KMS-11 (cell line): ENCODE measurements around the gene SEC22B.
"Not testable (repeated sequence)": the region's sequence is repeated elsewhere in the genome, so short reads cannot be mapped to it uniquely, and the experiment has no call there.

ENCODE experiments used
- H2AFZ ChIP-seq: fragments of 200-600 bp; sonication (generic); 2 replicates; pipeline ENCODE4 v1.6.1; 2016; ENCODE audit warnings: antibody characterized with exemption, mixed run types, low read depth
- H3K27ac ChIP-seq: fragments of 200-600 bp; sonication (generic); 2 replicates; pipeline ENCODE4 v1.6.1; 2016; ENCODE audit warnings: mild to moderate bottlenecking, mixed run types
- H3K27me3 ChIP-seq: fragments of 200-600 bp; sonication (generic); 2 replicates; pipeline ENCODE4 v1.6.1; 2017; ENCODE audit warnings: mild to moderate bottlenecking, low read depth, mixed run types, moderate library complexity; ENCODE audit not compliant: insufficient read depth
- H3K36me3 ChIP-seq: fragments of 200-600 bp; sonication (generic); 2 replicates; pipeline ENCODE4 v1.6.1; 2017; ENCODE audit warnings: mild to moderate bottlenecking, mixed run types; ENCODE audit not compliant: insufficient read depth
- H3K4me1 ChIP-seq: fragments of 200-600 bp; sonication (generic); 2 replicates; pipeline ENCODE4 v1.6.1; 2016; ENCODE audit warnings: mild to moderate bottlenecking, low read depth, mixed run types; ENCODE audit not compliant: poor library complexity, severe bottlenecking
- H3K4me2 ChIP-seq: fragments of 200-600 bp; sonication (generic); 2 replicates; pipeline ENCODE4 v1.7.0; 2016; ENCODE audit warnings: mild to moderate bottlenecking, mixed run types
- H3K4me3 ChIP-seq: fragments of 200-600 bp; sonication (generic); IDR thresholded peaks from 2 replicates; pipeline ENCODE4 v1.6.1; 2017; ENCODE audit warnings: low read depth, low read length, mixed read lengths; ENCODE audit not compliant: insufficient read depth
- H3K79me2 ChIP-seq: fragments of 200-600 bp; sonication (generic); 2 replicates; pipeline ENCODE4 v1.6.1; 2016; ENCODE audit warnings: low read depth, mixed run types; ENCODE audit not compliant: insufficient read depth
- H3K9ac ChIP-seq: fragments of 200-600 bp; sonication (generic); 2 replicates; pipeline ENCODE4 v1.6.1; 2016; ENCODE audit warnings: mild to moderate bottlenecking, mixed run types
- H4K20me1 ChIP-seq: fragments of 200-600 bp; sonication (generic); 2 replicates; pipeline ENCODE4 v1.6.1; 2016; ENCODE audit warnings: mild to moderate bottlenecking, mixed run types; ENCODE audit not compliant: insufficient read depth

Gene SEC22B

GRCh38 chr1:120109180-120109579 lies 67.1 kb downstream of the SEC22B start:
- H3K4me2 ChIP-seq, H3K9ac ChIP-seq, H2AFZ ChIP-seq, H3K4me3 ChIP-seq, H3K27ac ChIP-seq, H3K79me2 ChIP-seq, H4K20me1 ChIP-seq, H3K27me3 ChIP-seq, H3K36me3 ChIP-seq: not testable (repeated sequence)
- H3K4me1 ChIP-seq, result peaks cover 15% of the 10 kb centered on the region

GRCh38 chr1:120105288-120105687 lies 71.0 kb downstream of the SEC22B start:
- not testable (repeated sequence) for H4K20me1 ChIP-seq, H3K27me3 ChIP-seq, H3K79me2 ChIP-seq, H3K9ac ChIP-seq, H2AFZ ChIP-seq, H3K4me2 ChIP-seq, H3K4me3 ChIP-seq, H3K4me1 ChIP-seq, H3K27ac ChIP-seq, H3K36me3 ChIP-seq

DNA sequence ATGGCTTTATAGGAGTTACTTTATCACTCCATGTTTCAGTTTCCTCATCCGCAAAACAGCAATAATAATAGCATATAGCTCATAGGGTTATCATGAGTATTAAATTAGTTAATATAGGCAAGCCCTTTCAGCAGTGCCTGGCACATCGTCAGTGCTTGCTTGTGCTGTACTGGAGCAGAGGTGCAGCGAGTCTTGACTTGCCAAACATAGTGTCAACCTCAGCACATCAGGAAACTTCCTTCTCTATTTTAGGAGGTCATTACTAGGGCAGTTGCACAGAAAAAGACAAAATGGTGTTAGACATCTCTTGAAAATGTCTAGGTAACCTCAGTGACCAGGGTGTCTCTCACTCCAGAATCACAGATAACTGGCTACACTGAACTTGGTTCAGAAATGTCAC lies 72.6 kb downstream of the SEC22B start:
- not testable (repeated sequence) for H3K27ac ChIP-seq, H3K27me3 ChIP-seq, H3K4me2 ChIP-seq, H2AFZ ChIP-seq, H4K20me1 ChIP-seq, H3K79me2 ChIP-seq, H3K4me3 ChIP-seq, H3K4me1 ChIP-seq, H3K9ac ChIP-seq, H3K36me3 ChIP-seq

DNA sequence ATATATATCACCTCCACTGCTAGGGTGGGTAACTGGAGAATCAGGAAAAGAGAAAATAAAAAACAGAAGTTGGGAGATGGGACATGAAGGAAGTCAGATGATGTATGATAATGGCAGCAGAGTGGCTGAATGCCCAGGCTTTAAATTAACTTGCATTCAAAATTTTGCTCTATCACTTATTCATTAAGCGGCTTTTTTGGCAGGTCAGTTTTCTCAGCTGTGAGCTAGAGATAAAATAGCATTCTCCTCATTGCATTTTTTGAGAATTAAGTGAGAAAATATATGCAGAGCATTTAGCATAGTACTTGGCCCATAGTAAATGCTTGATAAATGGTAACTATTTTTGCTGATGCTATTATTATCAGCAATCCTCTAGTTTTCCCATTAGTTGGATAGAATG lies 74.7 kb downstream of the SEC22B start:
- not testable (repeated sequence) for H3K4me1 ChIP-seq, H3K4me2 ChIP-seq, H3K79me2 ChIP-seq, H3K9ac ChIP-seq, H3K27ac ChIP-seq, H2AFZ ChIP-seq, H4K20me1 ChIP-seq, H3K27me3 ChIP-seq, H3K36me3 ChIP-seq, H3K4me3 ChIP-seq
